Cortex of kidney (tissue), 1 donor: ENCODE results near the gene URI1.
"Not testable (repeated sequence)": the region's sequence is repeated elsewhere in the genome, so short reads cannot be mapped to it uniquely, and the experiment has no call there.

Source experiments
- DNase-seq: peaks from one replicate; lab custom pipeline; 2025; lab: John Stamatoyannopoulos, UW

Gene URI1

GRCh38 chr19:30026933-30027332, 84.9 kb downstream of the URI1 start:
- no peak for DNase-seq

- no peak for DNase-seq
Measured at GRCh38 chr19:30028118-30028991, 86.3 kb downstream of the URI1 start.

GRCh38 chr19:30028992-30029343, 86.9 kb downstream of the URI1 start:
- DNase-seq, result no peak

- DNase-seq, result no peak
Measured at GRCh38 chr19:30029721-30030510, 87.9 kb downstream of the URI1 start.

- no peak for DNase-seq
Measured at GRCh38 chr19:30034321-30034720, 92.3 kb downstream of the URI1 start.

GRCh38 chr19:30036154-30037129, 94.4 kb downstream of the URI1 start:
- DNase-seq, result no peak

- DNase-seq, result no peak
Measured at GRCh38 chr19:30037835-30038234, 95.8 kb downstream of the URI1 start.

GRCh38 chr19:30041931-30042330, 99.9 kb downstream of the URI1 start:
- DNase-seq, result not testable (repeated sequence)

- DNase-seq, result not testable (repeated sequence)
Measured at GRCh38 chr19:30043008-30043407, 101.0 kb downstream of the URI1 start.

- no peak for DNase-seq
Measured at GRCh38 chr19:30044273-30045248, 102.5 kb downstream of the URI1 start.

- DNase-seq, result no peak
Measured at GRCh38 chr19:30046522-30046921, 104.5 kb downstream of the URI1 start.

- no peak for DNase-seq
Measured at GRCh38 chr19:30047432-30047831, 105.4 kb downstream of the URI1 start.

GRCh38 chr19:30049226-30049625, 107.2 kb downstream of the URI1 start:
- no peak for DNase-seq

GRCh38 chr19:30049846-30050667, 108.0 kb downstream of the URI1 start:
- no peak for DNase-seq

- no peak for DNase-seq
Measured at GRCh38 chr19:30052122-30053075, 110.4 kb downstream of the URI1 start.

GRCh38 chr19:30053558-30053957, 111.5 kb downstream of the URI1 start:
- DNase-seq, result no peak

GRCh38 chr19:30054210-30054609, 112.2 kb downstream of the URI1 start:
- no peak for DNase-seq

- DNase-seq, result no peak
Measured at GRCh38 chr19:30056580-30056979, 114.5 kb downstream of the URI1 start.
